Activated CD8-positive, alpha-beta memory T cell treated with anti-CD3 and anti-CD28 coated beads for 36 hours (primary cell): ENCODE measurements around the gene PTCH1. TPM values are rescaled to one million over a fixed set of nuclear protein-coding genes. Genes with fewer than 3 reads are reported as not detected.

Source experiments
- CTCF ChIA-PET: fragments of 350-600 bp; sonication (Branson Sonifier 250); formaldehyde crosslinking; loops from one replicate; lab custom pipeline; 2021; ENCODE audit warnings: antibody characterized with exemption; lab: Charles Lee
- POLR2A ChIA-PET: fragments of 350-600 bp; sonication (Branson Sonifier 250); formaldehyde crosslinking; loops from one replicate; lab custom pipeline; 2021; ENCODE audit warnings: antibody characterized with exemption; lab: Charles Lee
- total RNA-seq, 2 experiments: library from RNA; stranded (reverse); gene quantifications; one replicate each; pipeline ENCODE4 v1.2.3, GENCODE V29; 2021

The PTCH1 gene
- total RNA-seq, 2 experiments from 2014 or later, result 9.1 to 10.8 TPM

DNA sequence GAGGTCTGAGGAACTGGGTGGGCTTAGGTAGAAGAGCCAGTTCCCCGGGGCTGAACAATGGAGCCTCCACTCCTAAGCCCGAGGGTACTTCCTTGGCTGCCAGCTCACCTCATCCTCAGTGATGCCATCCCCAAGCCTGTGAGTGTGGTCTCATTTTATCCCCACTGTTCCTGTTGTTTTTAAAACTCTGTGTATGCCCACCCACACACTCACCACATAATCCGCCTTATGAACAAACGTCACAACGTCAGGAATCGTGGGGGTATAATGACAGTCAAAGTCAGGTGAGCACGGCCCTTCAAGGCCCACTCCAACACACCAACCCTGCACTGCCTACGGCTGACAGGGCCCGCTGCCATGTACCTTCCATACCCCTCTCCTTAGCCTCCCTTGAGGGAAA, 61.1 kb downstream of the PTCH1 start:
- POLR2A ChIA-PET, result no interaction called here
- CTCF ChIA-PET, result no interaction called here

DNA sequence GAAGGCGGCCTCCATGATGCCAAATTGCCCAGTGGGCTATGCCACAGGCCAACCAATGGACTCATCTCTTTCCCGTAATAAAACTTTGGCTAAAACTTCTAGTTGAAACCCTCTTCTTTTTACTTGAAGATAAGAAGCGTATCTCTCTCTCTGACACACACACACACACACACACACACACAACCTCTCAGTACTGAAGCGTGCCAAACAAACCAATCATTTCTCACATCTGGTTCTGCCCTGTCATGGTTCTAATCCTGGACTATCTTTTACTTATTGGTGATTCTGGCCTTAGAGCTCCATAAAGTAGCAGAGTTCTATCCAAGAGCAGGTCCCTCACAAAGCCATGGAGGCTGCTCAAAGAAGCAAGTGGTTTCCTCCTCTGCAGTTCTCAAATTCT, 64.6 kb downstream of the PTCH1 start:
- ChIA-PET POLR2A (no interaction called here), CTCF (no interaction called here)

GRCh38 chr9:95451065-95451426, 65.7 kb downstream of the PTCH1 start:
- ChIA-PET POLR2A (no interaction called here), CTCF (no interaction called here)

GRCh38 chr9:95450171-95451064, 66.4 kb downstream of the PTCH1 start:
- CTCF ChIA-PET, result no interaction called here
- POLR2A ChIA-PET, result no interaction called here

GRCh38 chr9:95449016-95449415, 67.8 kb downstream of the PTCH1 start:
- ChIA-PET CTCF (no interaction called here), POLR2A (no interaction called here)

DNA sequence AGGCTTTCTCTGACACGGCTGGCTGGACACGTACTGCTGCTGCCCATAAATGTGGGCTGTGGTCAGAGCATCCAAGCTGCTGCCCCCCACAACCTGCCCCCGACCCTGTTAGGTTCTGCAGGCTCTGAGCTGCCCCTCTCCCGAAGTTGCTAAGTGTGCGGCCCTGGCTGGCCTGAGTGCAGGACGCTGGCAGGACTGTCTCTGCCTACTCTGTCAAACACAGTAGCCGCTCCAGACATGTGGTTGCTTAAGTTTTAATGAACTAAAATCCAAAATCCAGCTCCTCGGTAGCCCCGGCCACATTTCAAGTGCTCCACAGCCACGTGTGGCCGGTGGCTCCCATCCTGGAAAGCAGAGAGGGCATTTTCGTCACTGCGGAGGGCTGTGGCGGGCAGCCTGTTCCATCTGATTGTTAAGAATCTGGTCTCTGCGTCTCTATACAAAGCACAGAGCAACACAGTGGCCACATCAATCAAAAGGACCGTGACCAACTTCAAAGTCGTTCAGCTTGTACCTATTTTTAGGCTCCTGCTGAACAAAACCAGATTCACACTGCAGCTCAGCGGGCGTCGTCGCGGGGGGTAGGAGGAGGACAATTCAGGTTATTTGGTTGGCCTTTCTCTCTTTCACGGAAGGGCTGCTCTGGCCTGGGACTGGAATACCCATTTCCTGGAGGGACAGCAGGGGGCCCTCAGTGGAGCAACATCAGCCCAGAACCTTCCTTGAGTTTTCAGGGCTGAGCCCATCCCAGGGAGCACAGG, 68.9 kb downstream of the PTCH1 start:
- ChIA-PET CTCF (no interaction called here), POLR2A (no interaction called here)

- POLR2A ChIA-PET, result no interaction called here
- CTCF ChIA-PET, result no interaction called here
Measured at GRCh38 chr9:95446984-95447383, 69.8 kb downstream of the PTCH1 start.

DNA sequence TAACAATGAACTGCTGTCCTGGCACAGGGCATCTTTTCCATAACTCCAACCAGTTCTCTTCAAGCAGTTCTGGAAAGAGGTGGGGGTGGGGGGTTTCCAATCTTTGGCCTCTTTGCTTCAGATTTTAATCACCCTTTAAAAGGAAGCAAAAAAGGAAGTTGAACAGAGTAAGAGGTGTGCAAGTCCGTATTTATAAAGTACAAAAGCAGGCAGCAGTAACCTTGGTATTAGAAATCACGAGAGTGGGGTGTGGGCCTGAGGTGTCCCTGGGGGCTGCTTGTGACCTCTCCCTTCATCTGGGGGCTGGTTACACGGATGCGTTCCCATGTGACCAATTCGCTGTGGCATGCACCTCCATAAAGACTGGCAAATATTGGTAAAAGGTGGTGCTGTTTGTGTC, 70.5 kb downstream of the PTCH1 start:
- ChIA-PET CTCF (no interaction called here), POLR2A (no interaction called here)

DNA sequence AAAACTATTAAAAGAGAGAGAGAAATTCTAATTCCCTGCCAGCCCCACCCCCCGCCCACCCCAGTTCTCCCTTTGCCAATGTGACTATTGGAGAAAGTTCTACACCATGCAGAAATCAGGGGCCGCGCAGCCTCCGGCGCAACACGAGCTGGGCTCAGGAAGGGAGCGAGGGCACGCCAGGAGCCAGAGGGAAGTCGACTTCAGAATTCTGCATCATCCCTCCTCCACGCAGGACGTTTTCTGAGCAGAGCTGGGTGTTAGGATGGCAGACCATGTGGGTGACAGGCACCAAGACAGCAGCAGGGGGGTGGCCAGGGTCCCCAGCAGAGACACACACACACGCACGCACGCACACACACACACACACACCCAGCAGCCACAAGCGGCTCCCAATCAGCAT, 72.6 kb downstream of the PTCH1 start:
- POLR2A ChIA-PET, result interaction anchor here (0.8 kb wide), 1 partner anchor 74 kb away, joined by 3 read pairs; no protein-coding TSS in a partner anchor
- CTCF ChIA-PET, result no interaction called here

- ChIA-PET POLR2A (no interaction called here), CTCF (no interaction called here)
Measured at GRCh38 chr9:95443301-95443700, 73.5 kb downstream of the PTCH1 start.

DNA sequence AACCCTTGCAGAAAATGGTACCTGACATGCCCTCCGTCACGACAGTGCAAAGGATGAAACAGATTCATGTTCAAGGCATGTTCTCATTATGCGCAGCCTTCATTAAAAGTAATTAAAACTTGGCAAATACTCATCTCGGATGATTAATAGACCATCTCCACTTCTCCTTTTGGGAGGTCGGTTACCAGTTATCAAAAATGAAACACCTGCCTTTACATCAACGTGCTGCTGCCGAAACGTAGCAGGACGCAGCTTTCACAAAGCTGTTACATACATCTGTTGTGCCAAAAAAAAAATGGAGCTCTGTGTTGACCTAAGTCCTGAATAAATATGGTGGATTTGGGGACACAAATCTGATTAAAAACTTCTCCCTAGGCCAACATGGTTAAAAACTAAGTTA, 75.7 kb downstream of the PTCH1 start:
- ChIA-PET POLR2A (no interaction called here), CTCF (no interaction called here)

DNA sequence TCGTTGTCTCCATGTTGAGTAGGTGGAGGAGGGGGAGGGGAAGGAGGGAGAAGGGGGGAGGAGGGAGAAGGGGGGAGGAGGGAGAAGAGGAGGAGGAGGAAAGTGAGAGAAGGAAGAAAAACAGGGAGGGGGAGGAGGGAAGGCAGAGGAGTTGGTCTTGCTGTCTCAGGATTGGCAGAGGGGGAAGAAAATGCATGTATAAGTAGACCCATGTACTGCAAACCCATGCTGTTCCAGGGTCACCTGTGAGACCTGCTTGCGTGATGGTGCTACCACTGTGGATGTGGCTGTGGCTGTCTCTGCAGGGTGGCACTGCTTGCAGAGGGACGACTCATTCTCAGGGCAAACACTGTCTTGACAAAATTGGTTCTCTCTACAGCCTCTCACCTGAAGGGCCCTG, 76.3 kb downstream of the PTCH1 start:
- ChIA-PET CTCF (no interaction called here), POLR2A (no interaction called here)

GRCh38 chr9:95438561-95439357, 78.0 kb downstream of the PTCH1 start:
- ChIA-PET CTCF (no interaction called here), POLR2A (no interaction called here)

DNA sequence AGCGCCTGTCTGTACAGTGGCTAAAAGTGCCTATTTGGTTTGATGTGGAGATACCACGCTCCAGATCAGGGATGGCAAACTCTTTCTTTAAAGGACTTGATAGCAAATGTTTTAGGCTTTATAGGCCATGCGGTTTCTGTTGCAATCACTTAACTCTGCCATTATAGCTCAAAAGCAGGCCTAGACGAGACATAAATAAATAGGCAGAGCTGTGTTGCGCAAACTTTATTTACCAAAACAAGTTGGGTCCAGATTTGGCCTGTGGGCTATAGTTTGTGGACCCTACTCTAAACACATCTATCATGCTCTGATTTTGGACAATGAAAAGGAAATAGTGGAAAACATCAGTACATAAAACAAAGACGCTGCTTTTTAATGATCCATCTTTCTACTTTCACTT, 79.2 kb downstream of the PTCH1 start:
- CTCF ChIA-PET, result no interaction called here
- POLR2A ChIA-PET, result no interaction called here

DNA sequence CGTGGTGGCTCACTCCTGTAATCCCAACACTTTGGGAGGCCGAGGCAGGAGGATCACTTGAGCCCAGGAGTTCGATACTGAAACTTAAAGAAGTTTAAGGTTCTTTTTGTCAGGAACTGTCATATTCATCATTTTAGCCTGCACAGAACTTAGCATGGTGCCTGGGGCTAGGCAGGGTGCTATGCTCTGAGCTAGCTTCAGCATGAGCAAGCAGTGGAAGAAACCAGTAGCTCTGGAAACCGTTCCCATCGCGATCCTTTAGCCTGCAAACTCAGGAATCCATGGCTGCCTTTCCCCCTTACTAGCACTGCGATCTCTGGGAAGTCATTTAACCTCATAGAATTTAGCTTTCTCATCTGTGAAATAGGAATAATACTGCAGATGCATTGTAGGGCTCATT, 80.4 kb downstream of the PTCH1 start:
- ChIA-PET POLR2A (no interaction called here), CTCF (no interaction called here)

- POLR2A ChIA-PET, result no interaction called here
- CTCF ChIA-PET, result no interaction called here
Measured at GRCh38 chr9:95435074-95435728, 81.6 kb downstream of the PTCH1 start.

DNA sequence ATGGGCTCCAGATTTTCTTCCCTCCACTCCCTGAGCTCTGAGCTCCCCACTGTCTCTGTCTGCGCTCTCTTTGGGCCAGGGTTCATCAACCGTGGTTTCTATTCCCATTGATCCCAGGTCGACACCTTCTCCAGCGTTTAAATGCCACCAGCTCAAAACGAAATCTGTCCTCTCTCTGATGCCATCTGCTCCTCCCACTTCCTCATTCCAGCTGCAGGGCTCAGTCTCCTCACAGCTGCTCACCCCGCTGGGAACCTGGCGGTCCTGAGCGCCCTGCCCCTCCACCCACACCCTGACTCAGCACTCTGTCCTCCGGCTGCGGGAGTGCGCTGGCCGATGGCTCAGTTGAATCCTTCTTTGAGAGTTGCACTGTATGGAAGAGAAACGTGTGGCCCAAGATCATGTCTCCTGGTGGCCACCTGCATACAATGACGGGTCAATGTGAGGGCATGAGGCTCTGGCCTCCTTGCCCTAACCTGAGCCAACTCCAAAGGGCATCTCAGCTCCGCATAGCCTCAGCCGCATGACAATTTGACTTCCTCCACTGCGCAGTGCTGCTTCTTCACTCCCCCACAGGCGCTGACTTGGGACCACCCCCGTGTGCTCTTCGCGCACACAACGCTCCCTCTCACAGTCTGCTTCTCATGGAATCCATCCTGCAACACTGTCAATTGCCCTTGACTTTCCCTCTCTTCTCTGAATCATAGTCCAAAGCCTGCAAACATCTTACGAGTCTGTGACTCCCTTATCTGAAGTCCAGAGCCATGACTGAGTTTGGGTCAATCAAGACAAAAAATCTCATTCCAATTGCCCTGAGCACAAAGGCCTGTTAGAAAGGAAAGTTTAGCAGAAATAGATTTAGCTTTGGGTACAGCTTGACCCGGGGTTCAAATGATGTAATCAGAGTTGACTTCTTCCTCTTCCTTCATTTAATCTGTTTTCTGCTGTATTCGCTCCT, 82.4 kb downstream of the PTCH1 start:
- CTCF ChIA-PET, result no interaction called here

GRCh38 chr9:95433096-95433819, 83.5 kb downstream of the PTCH1 start:
- ChIA-PET POLR2A (no interaction called here), CTCF (no interaction called here)

More for the DNA sequence above, 82.4 kb downstream of the PTCH1 start:
- POLR2A ChIA-PET, result no interaction called here
